ENCODE data around the gene SYCP2L. TPM values are rescaled to one million over a fixed set of nuclear protein-coding genes. Genes with fewer than 3 reads are reported as not detected.

SYCP2L gene
- polyA plus RNA-seq, 2 of the 4 experiments (the other 2 are of a cell fraction): 2.6 to 13.5 TPM

DNA sequence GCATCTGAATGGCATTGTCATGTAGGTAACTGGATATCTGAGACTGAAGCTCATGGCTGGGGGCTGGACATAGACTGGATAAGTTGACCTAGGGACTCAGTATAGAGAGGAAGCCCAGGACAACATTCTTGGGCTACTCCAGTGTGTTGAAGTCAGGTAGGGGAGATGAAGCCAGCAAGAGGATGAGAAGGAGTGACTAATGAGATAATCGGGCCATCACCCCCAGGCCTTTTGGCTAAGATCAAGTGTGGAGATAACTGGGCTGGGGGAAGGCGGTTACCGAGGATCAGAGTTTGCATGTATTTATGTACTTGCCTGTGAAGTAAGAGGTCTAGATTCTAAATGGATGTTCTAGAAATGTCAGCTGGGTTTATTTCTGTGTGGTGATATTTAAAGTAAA lies 83.9 kb downstream of the SYCP2L start:
- Histone ChIP-seq H3K9me3 (peaks cover 6% of the 10 kb centered on the region; the same call in 1 of the 3 replicates), H3K27ac (no peak overlapping the region), H3K4me3 (no peak overlapping the region), H3K4me2 (no peak overlapping the region), H3K4me1 (no peaks in the 10 kb centered on the region)
- no peak for DNase-seq (ENCODE audit: low read depth in 1 of 2, low spot score in 1 of 2)
- TF ChIP-seq RNF2 (IDR thresholded peaks at IDR 0.05; ENCODE audit: borderline replicate concordance, low read depth) (no peak), HOXA7 (CRISPR knock-in tag; IDR thresholded peaks at IDR 0.05) (no peak), ZFP36 (IDR thresholded peaks at IDR 0.05; ENCODE audit: borderline replicate concordance, partially characterized antibody) (no peak), HDAC2 (IDR thresholded peaks at IDR 0.05) (no peak), HEYL (CRISPR knock-in tag; IDR thresholded peaks at IDR 0.05) (no peak), MAZ (IDR thresholded peaks at IDR 0.05; ENCODE audit: borderline replicate concordance, low read depth, low read length) (no peak), PHF8 (IDR thresholded peaks at IDR 0.05; ENCODE audit: borderline replicate concordance, low read depth) (no peak), ESRRA (IDR thresholded peaks at IDR 0.05; ENCODE audit: borderline replicate concordance, low read length) (no peak), POLR2A (IDR thresholded peaks at IDR 0.05; ENCODE audit: low read length) (no peak), RAD21 (conservative IDR thresholded peaks at IDR 0.05 in 1 of 2, IDR thresholded peaks at IDR 0.05 in 1 of 2) (no peak)
- TF ChIP-seq, protein P1, sequence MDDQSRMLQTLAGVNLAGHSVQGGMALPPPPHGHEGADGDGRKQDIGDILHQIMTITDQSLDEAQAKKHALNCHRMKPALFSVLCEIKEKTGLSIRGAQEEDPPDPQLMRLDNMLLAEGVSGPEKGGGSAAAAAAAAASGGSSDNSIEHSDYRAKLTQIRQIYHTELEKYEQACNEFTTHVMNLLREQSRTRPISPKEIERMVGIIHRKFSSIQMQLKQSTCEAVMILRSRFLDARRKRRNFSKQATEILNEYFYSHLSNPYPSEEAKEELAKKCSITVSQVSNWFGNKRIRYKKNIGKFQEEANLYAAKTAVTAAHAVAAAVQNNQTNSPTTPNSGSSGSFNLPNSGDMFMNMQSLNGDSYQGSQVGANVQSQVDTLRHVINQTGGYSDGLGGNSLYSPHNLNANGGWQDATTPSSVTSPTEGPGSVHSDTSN (IDR thresholded peaks at IDR 0.05): no peak
- TF ChIP-seq, protein P2, sequence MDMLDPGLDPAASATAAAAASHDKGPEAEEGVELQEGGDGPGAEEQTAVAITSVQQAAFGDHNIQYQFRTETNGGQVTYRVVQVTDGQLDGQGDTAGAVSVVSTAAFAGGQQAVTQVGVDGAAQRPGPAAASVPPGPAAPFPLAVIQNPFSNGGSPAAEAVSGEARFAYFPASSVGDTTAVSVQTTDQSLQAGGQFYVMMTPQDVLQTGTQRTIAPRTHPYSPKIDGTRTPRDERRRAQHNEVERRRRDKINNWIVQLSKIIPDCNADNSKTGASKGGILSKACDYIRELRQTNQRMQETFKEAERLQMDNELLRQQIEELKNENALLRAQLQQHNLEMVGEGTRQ (IDR thresholded peaks at IDR 0.05): no peak
- TF ChIP-seq, protein P3, sequence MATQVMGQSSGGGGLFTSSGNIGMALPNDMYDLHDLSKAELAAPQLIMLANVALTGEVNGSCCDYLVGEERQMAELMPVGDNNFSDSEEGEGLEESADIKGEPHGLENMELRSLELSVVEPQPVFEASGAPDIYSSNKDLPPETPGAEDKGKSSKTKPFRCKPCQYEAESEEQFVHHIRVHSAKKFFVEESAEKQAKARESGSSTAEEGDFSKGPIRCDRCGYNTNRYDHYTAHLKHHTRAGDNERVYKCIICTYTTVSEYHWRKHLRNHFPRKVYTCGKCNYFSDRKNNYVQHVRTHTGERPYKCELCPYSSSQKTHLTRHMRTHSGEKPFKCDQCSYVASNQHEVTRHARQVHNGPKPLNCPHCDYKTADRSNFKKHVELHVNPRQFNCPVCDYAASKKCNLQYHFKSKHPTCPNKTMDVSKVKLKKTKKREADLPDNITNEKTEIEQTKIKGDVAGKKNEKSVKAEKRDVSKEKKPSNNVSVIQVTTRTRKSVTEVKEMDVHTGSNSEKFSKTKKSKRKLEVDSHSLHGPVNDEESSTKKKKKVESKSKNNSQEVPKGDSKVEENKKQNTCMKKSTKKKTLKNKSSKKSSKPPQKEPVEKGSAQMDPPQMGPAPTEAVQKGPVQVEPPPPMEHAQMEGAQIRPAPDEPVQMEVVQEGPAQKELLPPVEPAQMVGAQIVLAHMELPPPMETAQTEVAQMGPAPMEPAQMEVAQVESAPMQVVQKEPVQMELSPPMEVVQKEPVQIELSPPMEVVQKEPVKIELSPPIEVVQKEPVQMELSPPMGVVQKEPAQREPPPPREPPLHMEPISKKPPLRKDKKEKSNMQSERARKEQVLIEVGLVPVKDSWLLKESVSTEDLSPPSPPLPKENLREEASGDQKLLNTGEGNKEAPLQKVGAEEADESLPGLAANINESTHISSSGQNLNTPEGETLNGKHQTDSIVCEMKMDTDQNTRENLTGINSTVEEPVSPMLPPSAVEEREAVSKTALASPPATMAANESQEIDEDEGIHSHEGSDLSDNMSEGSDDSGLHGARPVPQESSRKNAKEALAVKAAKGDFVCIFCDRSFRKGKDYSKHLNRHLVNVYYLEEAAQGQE (IDR thresholded peaks at IDR 0.05): no peak
- FAIRE-seq: no peak
- CTCF ChIA-PET: interaction anchor here (3.1 kb wide), 1 partner anchor 19 kb away, joined by 7 read pairs; no protein-coding TSS in a partner anchor
- POLR2A ChIA-PET: no interaction called here
- no peak for ATAC-seq
- WGBS (ENCODE audit: missing lambda C conversion rate): 86% methylated on average over 3 of the region's 3 CpGs

DNA sequence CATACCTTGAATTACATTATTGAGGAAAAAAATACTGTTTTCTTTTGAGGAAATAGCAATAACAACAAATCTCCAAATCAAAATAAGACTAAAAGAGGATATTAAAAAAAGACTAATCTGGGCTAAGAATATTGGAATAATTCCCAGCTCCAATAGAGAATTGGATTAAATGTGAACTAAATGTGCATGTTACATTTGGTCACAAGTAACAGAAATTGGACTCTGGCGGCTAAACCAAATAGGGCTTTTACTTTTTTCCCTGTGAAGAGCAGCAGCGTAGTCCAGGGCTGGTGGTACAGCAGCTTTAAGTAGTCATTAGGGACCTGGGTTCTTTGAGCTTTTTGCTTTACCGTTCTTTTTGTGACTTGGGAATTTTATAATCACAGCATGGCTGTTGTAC lies 85.3 kb downstream of the SYCP2L start:
- no peak for DNase-seq (ENCODE audit: low read depth in 1 of 2, low spot score in 1 of 2)
- no peak overlapping the region for H3K27ac ChIP-seq
- no peak for TF ChIP-seq CBX8 (IDR thresholded peaks at IDR 0.05)
- no peak for TF ChIP-seq HOXA7 (CRISPR knock-in tag; IDR thresholded peaks at IDR 0.05)
- no peak for TF ChIP-seq TP53 (CRISPR knock-in tag; IDR thresholded peaks at IDR 0.05)
- no peak for TF ChIP-seq HDAC2 (IDR thresholded peaks at IDR 0.05)
- TF ChIP-seq, protein P2 (IDR thresholded peaks at IDR 0.05): no peak
- TF ChIP-seq HOXB13 (CRISPR knock-in tag; IDR thresholded peaks at IDR 0.05; ENCODE audit: low read depth): no peak
- TF ChIP-seq FOXS1 (CRISPR knock-in tag; IDR thresholded peaks at IDR 0.05): no peak
- TF ChIP-seq SREBF2 (IDR thresholded peaks at IDR 0.05): no peak
- no peak for TF ChIP-seq RFX5 (IDR thresholded peaks at IDR 0.05)
- TF ChIP-seq ZC3H11A (IDR thresholded peaks at IDR 0.05): no peak
- no peak for TF ChIP-seq SMC3 (IDR thresholded peaks at IDR 0.05)
- TF ChIP-seq, protein P4, sequence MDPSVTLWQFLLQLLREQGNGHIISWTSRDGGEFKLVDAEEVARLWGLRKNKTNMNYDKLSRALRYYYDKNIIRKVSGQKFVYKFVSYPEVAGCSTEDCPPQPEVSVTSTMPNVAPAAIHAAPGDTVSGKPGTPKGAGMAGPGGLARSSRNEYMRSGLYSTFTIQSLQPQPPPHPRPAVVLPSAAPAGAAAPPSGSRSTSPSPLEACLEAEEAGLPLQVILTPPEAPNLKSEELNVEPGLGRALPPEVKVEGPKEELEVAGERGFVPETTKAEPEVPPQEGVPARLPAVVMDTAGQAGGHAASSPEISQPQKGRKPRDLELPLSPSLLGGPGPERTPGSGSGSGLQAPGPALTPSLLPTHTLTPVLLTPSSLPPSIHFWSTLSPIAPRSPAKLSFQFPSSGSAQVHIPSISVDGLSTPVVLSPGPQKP (IDR thresholded peaks at IDR 0.05; ENCODE audit: low read depth, low read length): no peak
- TF ChIP-seq RCOR1 (IDR thresholded peaks at IDR 0.05; ENCODE audit: low read depth, low read length): no peak
- TF ChIP-seq, protein P5, sequence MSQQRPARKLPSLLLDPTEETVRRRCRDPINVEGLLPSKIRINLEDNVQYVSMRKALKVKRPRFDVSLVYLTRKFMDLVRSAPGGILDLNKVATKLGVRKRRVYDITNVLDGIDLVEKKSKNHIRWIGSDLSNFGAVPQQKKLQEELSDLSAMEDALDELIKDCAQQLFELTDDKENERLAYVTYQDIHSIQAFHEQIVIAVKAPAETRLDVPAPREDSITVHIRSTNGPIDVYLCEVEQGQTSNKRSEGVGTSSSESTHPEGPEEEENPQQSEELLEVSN (IDR thresholded peaks at IDR 0.05; ENCODE audit: borderline replicate concordance, low read depth): no peak
- TF ChIP-seq EHMT2 (IDR thresholded peaks at IDR 0.05; ENCODE audit: low read depth): no peak
- no peak for TF ChIP-seq NR3C1 (IDR thresholded peaks at IDR 0.05)
- TF ChIP-seq ZSCAN20 (CRISPR knock-in tag; IDR thresholded peaks at IDR 0.05): no peak
- no peak for TF ChIP-seq CHD2 (IDR thresholded peaks at IDR 0.05; ENCODE audit: low read length, partially characterized antibody)
- FAIRE-seq: no peak
- no peak overlapping the region for H3K4me2 ChIP-seq
- POLR2A ChIA-PET: no interaction called here
- H3K9me3 ChIP-seq: no peaks in the 10 kb centered on the region
- ATAC-seq: no peak
- no peaks in the 10 kb centered on the region for H3K4me1 ChIP-seq
- CTCF ChIA-PET: interaction anchor here (3.1 kb wide), 1 partner anchor 21 kb away, joined by 7 read pairs; no protein-coding TSS in a partner anchor
- 97% methylated on average over 3 of the region's 3 CpGs for WGBS (ENCODE audit: missing lambda C conversion rate)
- no peak overlapping the region for H3K4me3 ChIP-seq

All from A549 (cell line).